ENCODE results near the gene LRP10. TPM values are rescaled to one million over a fixed set of nuclear protein-coding genes. Genes with fewer than 3 reads are reported as not detected.

The LRP10 gene
- 108 and 118 TPM in 2 replicates for total RNA-seq

GRCh38 chr14:22871224-22872032 is at the start of gene LRP10:
Gene LRP10, plus strand, starts transcription at chr14:22871740. Its CDS starts 564 bp downstream, at chr14:22872304.

DNA sequence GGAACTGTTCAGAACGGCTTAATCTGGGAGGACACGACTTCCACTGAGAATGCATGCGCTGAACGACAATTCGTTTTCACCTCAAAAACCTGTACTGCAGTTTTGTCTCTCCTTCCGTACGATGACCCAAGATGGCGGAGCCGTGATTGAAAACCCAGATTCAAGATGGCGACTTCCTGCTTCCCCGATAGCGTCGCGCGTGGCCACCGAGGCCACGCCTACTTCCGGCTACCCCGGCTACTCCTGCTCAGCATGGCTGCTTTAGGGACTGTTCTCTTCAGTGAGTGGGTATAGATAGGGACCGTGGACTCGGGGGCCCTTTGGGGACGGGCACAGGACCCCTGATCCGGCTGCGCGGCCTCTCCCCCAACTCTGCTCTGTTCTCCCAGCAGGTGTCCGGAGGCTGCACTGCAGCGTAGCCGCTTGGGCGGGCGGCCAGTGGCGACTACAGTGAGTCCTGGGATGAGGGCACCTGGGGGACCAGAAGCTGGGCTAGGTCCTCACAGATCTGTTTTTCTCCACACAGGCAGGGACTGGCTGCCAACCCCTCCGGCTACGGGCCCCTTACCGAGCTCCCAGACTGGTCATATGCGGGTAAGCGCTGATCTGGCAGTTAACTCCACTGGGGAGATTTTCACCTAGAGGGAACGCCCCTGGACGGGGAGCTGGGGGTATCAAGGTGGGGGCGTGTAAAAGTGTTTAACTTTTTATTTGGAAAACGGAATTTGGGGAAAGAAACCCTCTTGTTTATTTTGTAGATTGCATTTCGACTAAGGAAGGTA is 41.7 kb upstream of the LRP10 start, which contains the start of gene MRPL52:
MRPL52 (plus strand) TSS at position 227 of the 782 bp plus-strand sequence; CDS start at position 253, 26 bp downstream.

DNA sequence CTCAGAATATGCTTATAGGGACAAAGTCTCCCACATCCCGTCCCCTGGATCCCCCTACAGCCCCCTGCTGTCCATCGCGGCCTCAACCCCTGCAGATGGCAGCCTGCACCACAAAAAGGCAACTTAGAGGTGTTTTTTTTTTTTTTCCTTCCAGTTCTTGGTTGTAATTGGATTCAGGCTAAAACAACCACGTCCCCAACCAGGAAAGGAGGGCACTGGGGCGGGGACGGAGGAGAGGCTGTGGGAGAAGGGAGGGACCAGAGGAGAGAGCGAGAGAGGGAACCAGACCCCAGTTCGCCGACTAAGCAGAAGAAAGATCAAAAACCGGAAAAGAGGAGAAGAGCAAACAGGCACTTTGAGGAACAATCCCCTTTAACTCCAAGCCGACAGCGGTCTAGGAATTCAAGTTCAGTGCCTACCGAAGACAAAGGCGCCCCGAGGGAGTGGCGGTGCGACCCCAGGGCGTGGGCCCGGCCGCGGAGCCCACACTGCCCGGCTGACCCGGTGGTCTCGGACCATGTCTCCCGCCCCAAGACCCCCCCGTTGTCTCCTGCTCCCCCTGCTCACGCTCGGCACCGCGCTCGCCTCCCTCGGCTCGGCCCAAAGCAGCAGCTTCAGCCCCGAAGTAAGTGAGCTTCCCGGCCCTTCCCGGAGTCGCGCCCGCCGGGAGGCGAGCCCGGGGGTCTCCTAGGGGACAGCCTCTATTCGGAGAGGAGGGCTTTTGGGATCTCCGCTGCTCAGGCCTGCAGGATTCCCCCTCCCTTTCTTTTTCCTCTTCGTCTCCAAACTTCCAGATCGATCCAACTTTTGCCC is 35.0 kb upstream of the LRP10 start, which contains the start of gene MMP14:
MMP14 (plus strand) TSS at position 285 of the 813 bp plus-strand sequence; CDS start at position 518, 233 bp downstream.

DNA sequence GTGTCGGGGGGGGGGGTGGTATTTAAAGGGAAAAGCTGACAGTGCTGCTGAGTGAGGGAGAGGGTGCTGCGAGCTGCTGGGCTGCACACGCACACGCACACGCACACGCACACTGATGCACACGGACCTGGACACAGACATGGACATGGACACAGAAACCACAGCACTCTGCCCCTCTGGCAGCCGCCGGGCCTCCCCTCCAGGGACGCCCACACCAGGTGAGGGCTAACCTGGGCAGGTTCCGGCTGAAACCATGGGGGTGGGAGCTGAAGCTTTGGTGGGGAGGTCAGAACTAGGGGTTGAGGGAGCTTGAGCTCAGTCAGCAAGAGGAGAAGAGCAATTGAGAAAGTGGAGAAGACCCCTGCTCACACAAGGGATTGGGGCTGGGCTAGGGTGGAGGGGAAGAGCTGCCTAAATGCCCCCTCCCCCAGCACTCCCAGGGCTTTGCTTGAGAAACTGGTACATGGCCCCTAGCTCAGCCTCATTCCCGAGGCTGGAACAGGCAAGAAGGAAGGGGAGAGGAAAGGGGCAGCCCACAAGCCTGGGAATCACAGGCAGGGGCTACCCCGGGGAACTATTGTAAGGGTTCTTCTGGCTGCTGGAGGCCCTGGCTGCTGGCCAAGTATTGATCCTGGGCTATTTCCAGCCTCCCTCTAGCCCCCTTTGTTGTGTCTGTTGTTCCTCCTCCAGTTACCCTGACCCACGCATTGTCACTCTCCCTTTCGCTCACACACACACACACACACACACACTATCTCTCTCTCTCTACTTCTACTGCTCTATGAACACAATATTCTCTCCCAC is 11.8 kb downstream of the LRP10 start, which contains the start of gene REM2:
REM2 (plus strand) TSS at position 50 of the 804 bp plus-strand sequence; CDS start at position 116, 66 bp downstream.

GRCh38 chr14:22918804-22919600 is 47.5 kb downstream of the LRP10 start, which contains the start of gene RBM23:
Gene RBM23, minus strand, starts transcription at chr14:22919149.

GRCh38 chr14:22929104-22929960 is 57.8 kb downstream of the LRP10 start, which contains the start of gene PRMT5:
Gene PRMT5, minus strand, starts transcription at chr14:22929376. Its CDS starts 15 bp downstream, at chr14:22929361.

Other genes starting within 250 kb of the LRP10 start
- gene OR6J1, start 227.4 kb upstream of the LRP10 start, total RNA-seq = not detected in 2 replicates
- 119 and 132 TPM in 2 replicates for gene OXA1L, start 105.1 kb upstream of the LRP10 start, total RNA-seq
- gene SLC7A7, start 56.3 kb upstream of the LRP10 start, total RNA-seq = 12.2 and 12.6 TPM in 2 replicates
- gene MRPL52, start 41.9 kb upstream of the LRP10 start, total RNA-seq = 226 and 283 TPM in 2 replicates
- 238 and 246 TPM in 2 replicates for gene MMP14, start 35.2 kb upstream of the LRP10 start, total RNA-seq
- gene REM2, start 11.5 kb downstream of the LRP10 start, total RNA-seq = 0.27 TPM in 1 of 2 replicates, not detected in the other
- gene RBM23, start 47.4 kb downstream of the LRP10 start, total RNA-seq = 56.8 and 79.5 TPM in 2 replicates
- gene PRMT5, start 57.6 kb downstream of the LRP10 start, total RNA-seq = 71.5 and 73.8 TPM in 2 replicates
- 61.1 and 74.4 TPM in 2 replicates for gene HAUS4, start 85.3 kb downstream of the LRP10 start, total RNA-seq
- 44.1 and 45.2 TPM in 2 replicates for gene AJUBA, start 110.8 kb downstream of the LRP10 start, total RNA-seq
- gene C14orf93, start 138.4 kb downstream of the LRP10 start, total RNA-seq = 5.8 and 8.2 TPM in 2 replicates
- 359 and 397 TPM in 2 replicates for gene PSMB5, start 163.2 kb downstream of the LRP10 start, total RNA-seq
- gene PSMB11, start 170.5 kb downstream of the LRP10 start, total RNA-seq = not detected in 2 replicates
- 11.5 and 16.7 TPM in 2 replicates for gene CDH24, start 185.8 kb downstream of the LRP10 start, total RNA-seq
- 65.8 and 66.5 TPM in 2 replicates for gene ACIN1, start 223.4 kb downstream of the LRP10 start, total RNA-seq
- 32.6 and 57.0 TPM in 2 replicates for gene C14orf119, start 223.8 kb downstream of the LRP10 start, total RNA-seq
- gene CIROP, start 233.2 kb downstream of the LRP10 start, total RNA-seq = not detected in 2 replicates
- gene CEBPE, start 247.5 kb downstream of the LRP10 start, total RNA-seq = not detected in 2 replicates